Sigmoid colon (tissue), 7 donors: ENCODE measurements around the gene ANKRD50. TPM values are rescaled to one million over a fixed set of nuclear protein-coding genes. Genes with fewer than 3 reads are reported as not detected.

ENCODE experiments used
- DNase-seq: peaks from one replicate; pipeline ENCODE4 v3.0.0-alpha.2; 2019
- H3K27ac ChIP-seq, 4 donors: fragments of 200-600 bp; sonication (generic); one replicate each; pipeline ENCODE4 v1.5.1; 2016 to 2019; ENCODE audit warnings: mild to moderate bottlenecking in 1 of 4
- H3K27me3 ChIP-seq, 3 donors: fragments of 200-600 bp; sonication (generic); one replicate each; pipeline ENCODE4 v1.5.1; 2019; ENCODE audit warnings: mild to moderate bottlenecking in 1 of 3
- H3K36me3 ChIP-seq, 4 donors: fragments of 200-600 bp; sonication (generic); one replicate each; pipeline ENCODE4 v1.5.1; 2016 to 2019
- H3K4me1 ChIP-seq, 4 donors: fragments of 200-600 bp; sonication (generic); one replicate each; pipeline ENCODE4 v1.5.1; 2017 to 2019
- H3K4me3 ChIP-seq, 4 donors: fragments of 200-600 bp; sonication (generic); one replicate each; pipeline ENCODE4 v1.5.1; 2017 to 2019; ENCODE audit warnings: mild to moderate bottlenecking in 2 of 4, moderate library complexity in 1 of 4
- H3K9me3 ChIP-seq, 4 donors: fragments of 200-600 bp in 3 of 4; sonication (generic) in 3 of 4; one replicate each; pipeline versions ENCODE4 v1.5.1 to v1.6.1; 2013 to 2019
- EP300 ChIP-seq, 4 donors: sonication (generic); formaldehyde crosslinking; IDR thresholded peaks; one replicate each; pipeline ENCODE4 v1.6.1; 2017; ENCODE audit warnings: antibody characterized with exemption in 4 of 4
- POLR2A ChIP-seq, 2 donors: fragments of 450-650 bp; IDR thresholded peaks; one replicate each; pipeline ENCODE4 v1.6.1; 2016; ENCODE audit warnings: antibody characterized with exemption in 2 of 2, mild to moderate bottlenecking in 2 of 2, moderate library complexity in 2 of 2
- POLR2AphosphoS5 ChIP-seq, 4 donors: sonication (generic); formaldehyde crosslinking; IDR thresholded peaks; one replicate each; pipeline ENCODE4 v1.6.1; 2017; ENCODE audit warnings: antibody characterized with exemption in 4 of 4
- WGBS, 2 donors: extraction: QIAGEN DNeasy Blood & Tissue Kit; methylation state at CpG; one replicate each; pipeline ENCODE4 v1.1.7; 2013; 5-methylcytosine and 5-hydroxymethylcytosine counted together
- intact Hi-C: fragments of 100-400 bp; cut with DNase I; formaldehyde crosslinking; loops from one replicate; pipeline ENCODE4 v1.15.1; 2023
- polyA plus RNA-seq, 3 donors: library from polyadenylated mRNA; stranded (reverse); fragments of 200-250 nt; gene quantifications; one replicate each; pipeline ENCODE4 v1.2.3, GENCODE V29; 2013
- total RNA-seq, 4 donors: library from RNA; depleted of rRNA; stranded (reverse); fragments of >200 nt; gene quantifications; one replicate each; pipeline ENCODE4 v1.1.0, GENCODE V29; 2016
- TF ChIP-seq, protein P1 (sequence below), 4 experiments: fragments of 450-650 bp in 3 of 4; fragments of 200-600 bp in 1 of 4; IDR thresholded peaks; one replicate each; pipeline ENCODE4 v1.5.1; 2016 to 2019; ENCODE audit warnings: antibody characterized with exemption in 4 of 4, mild to moderate bottlenecking in 3 of 4, moderate library complexity in 2 of 4
- donor health status: healthy with polysubstance abuse.
- donor health status: Bipolar disorder and iron deficiency.
- donor health status: healthy.

Gene ANKRD50
- total and polyA plus RNA-seq, 7 donors, result 1.8 to 24.9 (median 12.5) TPM

DNA sequence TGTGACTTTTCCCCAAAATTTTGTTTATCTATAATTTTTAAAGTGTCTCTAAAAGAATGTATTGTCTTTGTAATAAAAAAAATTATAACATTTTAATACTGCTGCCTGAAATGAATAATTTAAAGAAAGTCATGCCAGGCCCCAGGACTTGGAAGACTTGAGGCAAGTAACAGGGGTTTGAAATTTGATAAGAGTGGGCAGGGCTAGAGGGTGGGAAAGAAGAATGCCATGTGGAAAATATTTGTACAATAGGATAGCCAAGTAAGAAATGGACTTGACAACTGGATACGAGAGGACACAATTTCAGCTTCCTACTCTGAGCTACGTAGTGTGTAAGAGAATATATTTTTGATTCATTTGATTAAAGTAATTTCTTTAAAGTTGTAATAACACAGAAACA is 36.9 kb upstream of the ANKRD50 start:
- intact Hi-C loops, result no loop called here
- no peak overlapping the region for H3K27ac ChIP-seq
- H3K27me3 ChIP-seq, result no peaks in the 10 kb centered on the region
- DNase-seq, result no peak
- no peak overlapping the region for H3K4me3 ChIP-seq
- peaks cover 0 to 8% (median 0%) of the 10 kb centered on the region in 4 donors for H3K4me1 ChIP-seq
- 89 to 97% methylated on average over 2 of the region's 2 CpGs for WGBS, 2 donors
- no peaks in the 10 kb centered on the region for H3K36me3 ChIP-seq
- H3K9me3 ChIP-seq, result no peaks in the 10 kb centered on the region
- no peak for TF ChIP-seq POLR2AphosphoS5 (IDR thresholded peaks at IDR 0.05)
- no peak for TF ChIP-seq EP300 (IDR thresholded peaks at IDR 0.05)
- TF ChIP-seq, protein P1, sequence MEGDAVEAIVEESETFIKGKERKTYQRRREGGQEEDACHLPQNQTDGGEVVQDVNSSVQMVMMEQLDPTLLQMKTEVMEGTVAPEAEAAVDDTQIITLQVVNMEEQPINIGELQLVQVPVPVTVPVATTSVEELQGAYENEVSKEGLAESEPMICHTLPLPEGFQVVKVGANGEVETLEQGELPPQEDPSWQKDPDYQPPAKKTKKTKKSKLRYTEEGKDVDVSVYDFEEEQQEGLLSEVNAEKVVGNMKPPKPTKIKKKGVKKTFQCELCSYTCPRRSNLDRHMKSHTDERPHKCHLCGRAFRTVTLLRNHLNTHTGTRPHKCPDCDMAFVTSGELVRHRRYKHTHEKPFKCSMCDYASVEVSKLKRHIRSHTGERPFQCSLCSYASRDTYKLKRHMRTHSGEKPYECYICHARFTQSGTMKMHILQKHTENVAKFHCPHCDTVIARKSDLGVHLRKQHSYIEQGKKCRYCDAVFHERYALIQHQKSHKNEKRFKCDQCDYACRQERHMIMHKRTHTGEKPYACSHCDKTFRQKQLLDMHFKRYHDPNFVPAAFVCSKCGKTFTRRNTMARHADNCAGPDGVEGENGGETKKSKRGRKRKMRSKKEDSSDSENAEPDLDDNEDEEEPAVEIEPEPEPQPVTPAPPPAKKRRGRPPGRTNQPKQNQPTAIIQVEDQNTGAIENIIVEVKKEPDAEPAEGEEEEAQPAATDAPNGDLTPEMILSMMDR (IDR thresholded peaks at IDR 0.05), result no peak
- no peak for TF ChIP-seq POLR2A (IDR thresholded peaks at IDR 0.05)

DNA sequence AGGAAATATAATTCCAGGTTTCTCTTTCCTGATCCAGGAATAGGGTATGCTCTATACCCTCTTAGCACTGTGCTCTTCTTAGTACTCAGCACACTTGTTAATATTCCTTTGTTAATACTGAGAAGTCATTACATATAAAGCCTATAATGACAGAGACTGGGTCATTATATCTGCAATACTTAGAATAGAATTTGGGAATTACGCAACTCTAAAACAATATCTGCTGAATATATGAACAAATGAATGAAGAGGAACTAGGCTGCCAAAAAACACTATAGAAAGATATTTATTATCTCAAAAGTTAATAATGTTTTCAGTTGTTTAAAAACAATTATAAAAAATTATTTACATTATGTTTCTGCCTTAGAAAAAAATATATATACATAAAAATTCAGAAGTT is 36.4 kb upstream of the ANKRD50 start:
- no peak for TF ChIP-seq POLR2A (IDR thresholded peaks at IDR 0.05)
- no peak for TF ChIP-seq EP300 (IDR thresholded peaks at IDR 0.05)
- TF ChIP-seq, protein P1 (IDR thresholded peaks at IDR 0.05), result no peak
- no peak for TF ChIP-seq POLR2AphosphoS5 (IDR thresholded peaks at IDR 0.05)
- Histone ChIP-seq H3K4me1 (peaks cover 0 to 8% (median 0%) of the 10 kb centered on the region in 4 donors), H3K27ac (no peak overlapping the region), H3K36me3 (no peaks in the 10 kb centered on the region), H3K9me3 (no peaks in the 10 kb centered on the region), H3K4me3 (no peak overlapping the region), H3K27me3 (no peaks in the 10 kb centered on the region)
- intact Hi-C loops, result no loop called here
- no peak for DNase-seq
- WGBS, 2 donors, result 96 to 100% methylated on average over 1 of the region's 1 CpG

DNA sequence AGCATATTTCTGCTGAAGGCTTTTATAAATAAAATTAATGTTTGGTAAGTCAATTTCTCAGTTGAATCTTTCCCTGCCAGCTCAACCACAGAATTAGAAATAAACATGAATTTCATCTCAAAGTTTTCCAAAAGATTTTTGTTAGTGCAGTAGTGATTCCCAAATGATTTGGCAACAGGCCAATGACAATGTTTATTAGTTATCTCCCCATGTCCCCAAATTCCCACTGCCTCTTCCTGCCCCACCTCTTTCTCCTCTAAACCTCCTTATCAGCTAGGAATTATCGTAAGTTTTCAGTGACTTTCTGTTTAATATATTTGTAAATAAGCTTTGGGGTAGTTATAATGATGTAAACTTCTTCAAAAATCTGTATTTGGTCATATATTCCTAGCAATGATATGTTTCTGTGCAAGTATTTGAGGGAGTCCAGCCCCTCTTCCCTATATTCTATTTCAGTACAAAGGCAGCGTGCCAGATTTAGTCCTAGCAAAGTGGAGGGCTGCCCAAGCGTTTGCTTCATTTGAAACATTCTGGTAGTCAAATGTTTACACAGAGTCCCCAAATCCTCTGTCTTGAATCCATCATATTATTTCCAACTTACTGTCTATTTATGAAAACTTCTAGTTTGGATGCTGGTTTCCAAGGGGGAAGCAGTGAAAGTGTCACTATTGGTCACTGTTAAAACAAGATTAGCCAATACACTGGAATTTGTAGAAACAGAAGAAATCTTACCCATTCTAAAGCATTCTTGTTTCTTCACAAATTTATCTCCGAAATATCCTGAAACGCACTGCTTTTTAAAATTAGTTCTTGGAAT is 33.7 kb upstream of the ANKRD50 start:
- peaks cover 0 to 8% (median 0%) of the 10 kb centered on the region in 4 donors for H3K4me1 ChIP-seq
- no peaks in the 10 kb centered on the region for H3K36me3 ChIP-seq
- TF ChIP-seq EP300 (IDR thresholded peaks at IDR 0.05) (no peak), POLR2A (IDR thresholded peaks at IDR 0.05) (no peak), POLR2AphosphoS5 (IDR thresholded peaks at IDR 0.05) (no peak)
- TF ChIP-seq, protein P1 (IDR thresholded peaks at IDR 0.05), result no peak
- 63% methylated on average over 5 of the region's 5 CpGs for WGBS, 2 donors
- intact Hi-C loops, result no loop called here
- no peaks in the 10 kb centered on the region for H3K9me3 ChIP-seq
- no peak overlapping the region for H3K4me3 ChIP-seq
- no peaks in the 10 kb centered on the region for H3K27me3 ChIP-seq
- DNase-seq, result peak; percentile 64
- peak overlapping the region in 1 of 4 donors; percentile 32 for H3K27ac ChIP-seq

DNA sequence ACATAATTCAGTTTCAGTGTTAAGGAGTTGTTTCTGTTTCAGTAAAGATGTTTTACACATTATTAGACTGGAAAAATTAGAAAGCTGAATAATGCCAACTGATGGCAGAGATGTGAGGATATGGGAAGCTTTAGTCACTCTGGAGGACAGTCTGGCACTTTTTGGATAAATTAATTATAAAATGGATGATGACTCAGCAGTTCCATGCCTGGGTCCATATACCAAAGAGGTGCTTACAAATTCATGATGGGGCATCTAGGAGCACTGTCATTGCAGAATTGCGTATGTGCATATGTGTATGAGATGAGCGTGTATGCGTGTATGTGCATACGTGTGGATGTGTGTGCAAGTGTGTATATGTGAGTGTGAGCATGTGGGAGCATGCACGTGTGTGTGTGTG is 31.2 kb upstream of the ANKRD50 start:
- Histone ChIP-seq H3K36me3 (no peaks in the 10 kb centered on the region), H3K27me3 (no peaks in the 10 kb centered on the region), H3K4me1 (peaks cover 0 to 8% (median 0%) of the 10 kb centered on the region in 4 donors), H3K9me3 (no peaks in the 10 kb centered on the region), H3K4me3 (no peak overlapping the region), H3K27ac (no peak overlapping the region)
- TF ChIP-seq EP300 (IDR thresholded peaks at IDR 0.05) (no peak), POLR2A (IDR thresholded peaks at IDR 0.05) (no peak), POLR2AphosphoS5 (IDR thresholded peaks at IDR 0.05) (no peak)
- TF ChIP-seq, protein P1 (IDR thresholded peaks at IDR 0.05), result no peak
- intact Hi-C loops, result no loop called here
- WGBS, 2 donors, result 85 to 87% methylated on average over 5 of the region's 5 CpGs
- no peak for DNase-seq
